HepG2 (cell line): Measurements from ENCODE around the gene ARVCF.
A peak's percentile ranks its signal among the peaks of the same experiment; 100 is the strongest.

ENCODE experiments used
- GTF3A ChIP-seq: sonication (generic); formaldehyde crosslinking; conservative IDR thresholded peaks from 2 replicates; pipeline ENCODE4 v1.4.0; 2020; ENCODE audit warnings: mild to moderate bottlenecking, missing genetic modification reagents
- TF ChIP-seq, protein P1 (sequence below): IDR thresholded peaks from 2 replicates; pipeline ENCODE4 v1.6.1; 2012; ENCODE audit warnings: inconsistent platforms
- TF ChIP-seq, protein P2 (sequence below): sonication (generic); formaldehyde crosslinking; IDR thresholded peaks from 2 replicates; pipeline ENCODE4 v1.5.0; 2020; ENCODE audit warnings: mild to moderate bottlenecking, low read depth, missing genetic modification reagents, borderline replicate concordance

DNA sequence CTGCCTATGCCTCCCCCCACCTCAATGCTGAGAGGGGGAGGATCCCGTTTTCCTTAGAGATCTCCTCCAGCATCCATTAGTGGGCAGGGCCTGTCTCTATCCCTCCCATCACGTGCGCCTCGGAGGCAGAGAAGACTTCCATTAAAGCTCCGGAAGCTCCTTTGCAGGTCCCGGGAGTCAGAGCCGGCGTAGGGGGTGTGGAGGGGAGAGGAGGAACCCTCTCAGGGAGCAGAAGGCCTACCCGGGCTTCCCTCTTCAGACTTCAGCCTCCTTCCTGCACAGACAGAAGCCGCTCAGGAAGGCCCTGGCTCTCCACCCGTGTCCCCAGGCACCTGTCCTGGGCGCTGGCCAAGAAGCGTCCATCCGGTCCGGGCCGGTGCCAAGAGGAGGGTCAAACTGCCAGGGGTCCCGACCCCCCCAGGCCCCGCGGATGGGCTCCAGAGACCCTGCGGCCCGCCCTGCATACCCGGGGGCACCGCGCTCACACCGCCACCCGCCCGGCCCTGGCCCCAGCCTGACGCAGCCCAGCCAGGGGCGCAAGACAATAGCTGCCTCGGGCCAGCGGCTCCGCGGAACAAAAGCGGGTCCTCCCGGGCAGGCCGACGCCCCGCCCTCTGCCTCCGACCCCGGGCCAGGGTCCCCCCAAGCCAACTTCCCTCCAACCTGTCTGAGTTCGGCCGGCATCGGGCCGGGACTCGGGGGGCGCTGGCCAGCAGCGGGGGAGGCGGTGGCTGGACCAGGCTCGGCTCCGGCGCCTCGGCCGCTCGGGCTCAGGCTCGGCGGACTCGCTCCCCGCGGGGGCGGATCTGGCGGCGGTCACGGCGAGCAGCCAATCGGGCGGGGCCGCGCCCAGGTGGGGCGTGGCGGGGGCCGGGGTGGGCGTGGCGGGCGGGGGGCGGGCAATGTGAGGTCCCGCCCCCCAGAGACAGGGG, 29.9 kb downstream of the ARVCF start:
- TF ChIP-seq, protein P1, sequence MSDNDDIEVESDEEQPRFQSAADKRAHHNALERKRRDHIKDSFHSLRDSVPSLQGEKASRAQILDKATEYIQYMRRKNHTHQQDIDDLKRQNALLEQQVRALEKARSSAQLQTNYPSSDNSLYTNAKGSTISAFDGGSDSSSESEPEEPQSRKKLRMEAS: 0 out of 2 replicates have a peak, but pooled peaks have one; percentile 23
- TF ChIP-seq GTF3A: no peak
- TF ChIP-seq, protein P2, sequence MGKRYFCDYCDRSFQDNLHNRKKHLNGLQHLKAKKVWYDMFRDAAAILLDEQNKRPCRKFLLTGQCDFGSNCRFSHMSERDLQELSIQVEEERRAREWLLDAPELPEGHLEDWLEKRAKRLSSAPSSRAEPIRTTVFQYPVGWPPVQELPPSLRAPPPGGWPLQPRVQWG (CRISPR knock-in tag): no peak
